Measurements from ENCODE around the gene XPC. TPM values are rescaled to one million over a fixed set of nuclear protein-coding genes. Genes with fewer than 3 reads are reported as not detected.

XPC gene
- total RNA-seq, 6 experiments from 2014 or later = 14.4 to 23.1 (median 20.0) TPM

- DNase-seq (no peak), ATAC-seq (no peak)
- no peak for TF ChIP-seq CTCF (IDR thresholded peaks at IDR 0.05)
- TF ChIP-seq POLR2A (IDR thresholded peaks at IDR 0.05) = no peak
- Histone ChIP-seq H3K27ac (no peak overlapping the region), H3K27me3 (no peaks in the 10 kb centered on the region), H3K36me3 (peaks cover 0 to 77% (median 55%) of the 10 kb centered on the region in 4 donors), H3K9me3 (no peaks in the 10 kb centered on the region), H3K4me3 (no peak overlapping the region), H3K4me1 (no peaks in the 10 kb centered on the region)
- 98% methylated on average over 6 of the region's 8 CpGs for WGBS (ENCODE audit: insufficient coverage, low coverage, low lambda C conversion rate, missing lambda C conversion rate)
- intact Hi-C loops (cut with DNase I) = no loop called here
Observed at GRCh38 chr3:14159426-14159825, 19.0 kb downstream of the XPC start.

- ATAC-seq = peak in 1 of 4 donors; percentile 11
- 100% methylated on average over 7 of the region's 14 CpGs for WGBS (ENCODE audit: insufficient coverage, low coverage, low lambda C conversion rate, missing lambda C conversion rate)
- Histone ChIP-seq H3K4me3 (no peak overlapping the region), H3K27ac (no peak overlapping the region), H3K27me3 (no peaks in the 10 kb centered on the region), H3K4me1 (no peaks in the 10 kb centered on the region), H3K36me3 (peaks cover 0 to 79% (median 59%) of the 10 kb centered on the region in 4 donors), H3K9me3 (no peaks in the 10 kb centered on the region)
- no peak for DNase-seq
- TF ChIP-seq CTCF (IDR thresholded peaks at IDR 0.05) (no peak), POLR2A (IDR thresholded peaks at IDR 0.05) (no peak)
- intact Hi-C loops (cut with DNase I) = no loop called here
Observed at GRCh38 chr3:14158370-14158769, 20.0 kb downstream of the XPC start.

- DNase-seq (no peak), ATAC-seq (peak in 1 of 4 donors; percentile 36)
- no peak overlapping the region for H3K4me3 ChIP-seq
- WGBS (ENCODE audit: insufficient coverage, low coverage, low lambda C conversion rate, missing lambda C conversion rate) = 100% methylated on average over 3 of the region's 9 CpGs
- no peak overlapping the region for H3K27ac ChIP-seq
- H3K36me3 ChIP-seq = peaks cover 0 to 76% (median 58%) of the 10 kb centered on the region in 4 donors
- intact Hi-C loops (cut with DNase I) = no loop called here
- no peaks in the 10 kb centered on the region for H3K27me3 ChIP-seq
- TF ChIP-seq CTCF (IDR thresholded peaks at IDR 0.05) = no peak
- TF ChIP-seq POLR2A (IDR thresholded peaks at IDR 0.05) = no peak
- H3K9me3 ChIP-seq = no peaks in the 10 kb centered on the region
- H3K4me1 ChIP-seq = no peaks in the 10 kb centered on the region
Observed at GRCh38 chr3:14157951-14158350, 20.4 kb downstream of the XPC start.

- Histone ChIP-seq H3K4me3 (no peak overlapping the region), H3K27ac (no peak overlapping the region), H3K27me3 (no peaks in the 10 kb centered on the region), H3K9me3 (no peaks in the 10 kb centered on the region), H3K36me3 (peaks cover 0 to 75% (median 52%) of the 10 kb centered on the region in 4 donors), H3K4me1 (no peaks in the 10 kb centered on the region)
- intact Hi-C loops (cut with DNase I) = no loop called here
- TF ChIP-seq POLR2A (IDR thresholded peaks at IDR 0.05) = no peak
- TF ChIP-seq CTCF (IDR thresholded peaks at IDR 0.05) = no peak
- WGBS (ENCODE audit: insufficient coverage, low coverage, low lambda C conversion rate, missing lambda C conversion rate) = 97% methylated on average over 8 of the region's 13 CpGs
- DNase-seq = no peak
- ATAC-seq = no peak
Observed at GRCh38 chr3:14156843-14157561, 21.4 kb downstream of the XPC start.

Measured in right lobe of liver (tissue), 6 donors.